BLaER1 (cell line): ENCODE measurements around the gene LYPD5.

ENCODE experiments used
- H3K27ac ChIP-seq: shearing (Covaris generic); formaldehyde crosslinking; 2 replicates; pipeline ENCODE4 v1.8.1; 2022
- H3K27me3 ChIP-seq: shearing (Covaris generic); formaldehyde crosslinking; 2 replicates; pipeline ENCODE4 v1.8.1; 2022
- H3K36me3 ChIP-seq: shearing (Covaris generic); formaldehyde crosslinking; 2 replicates; pipeline ENCODE4 v1.8.1; 2022
- H3K4me1 ChIP-seq: shearing (Covaris generic); formaldehyde crosslinking; 2 replicates; pipeline ENCODE4 v1.8.1; 2022
- H3K4me2 ChIP-seq: shearing (Covaris generic); formaldehyde crosslinking; 2 replicates; pipeline ENCODE4 v1.8.1; 2022
- H3K4me3 ChIP-seq: shearing (Covaris generic); formaldehyde crosslinking; 2 replicates; pipeline ENCODE4 v1.8.1; 2022
- H3K9ac ChIP-seq: shearing (Covaris generic); formaldehyde crosslinking; 2 replicates; pipeline ENCODE4 v1.8.1; 2022
- H3K9me3 ChIP-seq: shearing (Covaris generic); formaldehyde crosslinking; 2 replicates; pipeline ENCODE4 v1.8.1; 2022
- H4K20me1 ChIP-seq: shearing (Covaris generic); formaldehyde crosslinking; 2 replicates; pipeline ENCODE4 v1.8.1; 2022
- Cebpa-rat ChIP-seq: shearing (Covaris generic); IDR thresholded peaks from 2 replicates; pipeline ENCODE4 v1.8.1; 2022

LYPD5 gene

GRCh38 chr19:43755256-43755801 lies 46.9 kb downstream of the LYPD5 start:
- peaks cover 26% of the 10 kb centered on the region for H3K36me3 ChIP-seq
- H3K4me2 ChIP-seq, result peak overlapping the region; percentile 90
- H3K4me1 ChIP-seq, result peaks cover 53% of the 10 kb centered on the region
- peak overlapping the region; percentile 75 for H3K4me3 ChIP-seq
- peak overlapping the region; percentile 97 for H3K27ac ChIP-seq
- peak overlapping the region; percentile 96 for H3K9ac ChIP-seq
- H3K27me3 ChIP-seq, result no peaks in the 10 kb centered on the region
- H3K9me3 ChIP-seq, result no peaks in the 10 kb centered on the region
- TF ChIP-seq Cebpa-rat, result no peak
- H4K20me1 ChIP-seq, result peaks cover 8% of the 10 kb centered on the region; the same call in 1 of the 2 replicates

- peak within 1 kb of the TSS; percentile 75 for H3K4me3 ChIP-seq
- peak within 1 kb of the TSS; percentile 97 for H3K27ac ChIP-seq
- H3K4me1 ChIP-seq, result peaks cover 53% of the 10 kb centered on the region
- H3K36me3 ChIP-seq, result peaks cover 32% of the 10 kb centered on the region
- no peak for TF ChIP-seq Cebpa-rat
- H3K4me2 ChIP-seq, result peak within 1 kb of the TSS; percentile 90
- H3K9me3 ChIP-seq, result no peaks in the 10 kb centered on the region
- no peaks in the 10 kb centered on the region for H3K27me3 ChIP-seq
- H4K20me1 ChIP-seq, result peaks cover 8% of the 10 kb centered on the region; the same call in 1 of the 2 replicates
- peak within 1 kb of the TSS; percentile 96 for H3K9ac ChIP-seq
Measured at GRCh38 chr19:43754503-43755255, 47.6 kb downstream of the LYPD5 start, which contains the start of gene SMG9. Gene SMG9, minus strand, starts transcription at chr19:43754962. Its CDS starts 4,221 bp downstream, at chr19:43750741.

- peak overlapping the region; percentile 97 for H3K27ac ChIP-seq
- H3K36me3 ChIP-seq, result peaks cover 37% of the 10 kb centered on the region
- H3K4me1 ChIP-seq, result peaks cover 49% of the 10 kb centered on the region
- peak overlapping the region; percentile 90 for H3K4me2 ChIP-seq
- no peaks in the 10 kb centered on the region for H3K9me3 ChIP-seq
- TF ChIP-seq Cebpa-rat, result no peak
- H4K20me1 ChIP-seq, result peaks cover 8% of the 10 kb centered on the region; the same call in 1 of the 2 replicates
- H3K4me3 ChIP-seq, result peak overlapping the region; percentile 75
- no peaks in the 10 kb centered on the region for H3K27me3 ChIP-seq
- H3K9ac ChIP-seq, result peak overlapping the region; percentile 96
Measured at GRCh38 chr19:43754253-43754502, 48.1 kb downstream of the LYPD5 start.

GRCh38 chr19:43752287-43752875 lies 49.9 kb downstream of the LYPD5 start:
- peaks cover 8% of the 10 kb centered on the region; the same call in 1 of the 2 replicates for H4K20me1 ChIP-seq
- H3K4me1 ChIP-seq, result peaks cover 50% of the 10 kb centered on the region
- H3K9me3 ChIP-seq, result no peaks in the 10 kb centered on the region
- no peak overlapping the region for H3K9ac ChIP-seq
- TF ChIP-seq Cebpa-rat, result no peak
- no peak overlapping the region for H3K27ac ChIP-seq
- H3K4me2 ChIP-seq, result peak overlapping the region; percentile 90
- peaks cover 55% of the 10 kb centered on the region for H3K36me3 ChIP-seq
- no peak overlapping the region for H3K4me3 ChIP-seq
- H3K27me3 ChIP-seq, result no peaks in the 10 kb centered on the region

GRCh38 chr19:43751466-43752220 lies 50.6 kb downstream of the LYPD5 start:
- peaks cover 62% of the 10 kb centered on the region for H3K36me3 ChIP-seq

GRCh38 chr19:43749898-43750297 lies 52.3 kb downstream of the LYPD5 start:
- no peak for TF ChIP-seq Cebpa-rat
- Histone ChIP-seq H3K27me3 (no peaks in the 10 kb centered on the region), H3K4me2 (no peak overlapping the region), H3K27ac (no peak overlapping the region), H3K36me3 (peaks cover 80% of the 10 kb centered on the region), H3K4me3 (no peak overlapping the region), H3K4me1 (peaks cover 40% of the 10 kb centered on the region), H4K20me1 (peaks cover 8% of the 10 kb centered on the region; the same call in 1 of the 2 replicates), H3K9me3 (no peaks in the 10 kb centered on the region), H3K9ac (no peak overlapping the region)

More at GRCh38 chr19:43751466-43752220, 50.6 kb downstream of the LYPD5 start:
- H4K20me1 ChIP-seq, result peaks cover 8% of the 10 kb centered on the region; the same call in 1 of the 2 replicates
- no peak overlapping the region for H3K4me3 ChIP-seq
- no peak overlapping the region for H3K27ac ChIP-seq
- TF ChIP-seq Cebpa-rat, result no peak
- no peaks in the 10 kb centered on the region for H3K9me3 ChIP-seq
- no peak overlapping the region for H3K9ac ChIP-seq
- H3K4me1 ChIP-seq, result peaks cover 49% of the 10 kb centered on the region
- H3K4me2 ChIP-seq, result no peak overlapping the region; the same call in 1 of the 2 replicates
- H3K27me3 ChIP-seq, result no peaks in the 10 kb centered on the region

GRCh38 chr19:43749152-43749551 lies 53.1 kb downstream of the LYPD5 start:
- Histone ChIP-seq H3K4me3 (no peak overlapping the region), H4K20me1 (peaks cover 8% of the 10 kb centered on the region; the same call in 1 of the 2 replicates), H3K27me3 (no peaks in the 10 kb centered on the region), H3K36me3 (peaks cover 87% of the 10 kb centered on the region), H3K27ac (no peak overlapping the region), H3K9ac (0 out of 2 replicates have a peak overlapping the region, but pooled peaks have one; percentile 18), H3K4me2 (no peak overlapping the region), H3K9me3 (no peaks in the 10 kb centered on the region), H3K4me1 (peaks cover 40% of the 10 kb centered on the region)
- no peak for TF ChIP-seq Cebpa-rat

GRCh38 chr19:43748685-43749084 lies 53.6 kb downstream of the LYPD5 start:
- no peaks in the 10 kb centered on the region for H3K27me3 ChIP-seq
- peaks cover 8% of the 10 kb centered on the region; the same call in 1 of the 2 replicates for H4K20me1 ChIP-seq
- H3K36me3 ChIP-seq, result peaks cover 92% of the 10 kb centered on the region
- H3K27ac ChIP-seq, result peak overlapping the region; percentile 46
- H3K4me2 ChIP-seq, result peak overlapping the region; percentile 48
- H3K9ac ChIP-seq, result peak overlapping the region; percentile 18; the same call in 1 of the 2 replicates
- H3K9me3 ChIP-seq, result no peaks in the 10 kb centered on the region
- peaks cover 36% of the 10 kb centered on the region for H3K4me1 ChIP-seq
- no peak for TF ChIP-seq Cebpa-rat
- no peak overlapping the region for H3K4me3 ChIP-seq

GRCh38 chr19:43748205-43748594 lies 54.0 kb downstream of the LYPD5 start:
- TF ChIP-seq Cebpa-rat, result no peak
- Histone ChIP-seq H3K4me3 (no peak overlapping the region), H3K4me1 (peaks cover 31% of the 10 kb centered on the region), H3K9me3 (no peaks in the 10 kb centered on the region), H3K36me3 (peaks cover 97% of the 10 kb centered on the region), H3K4me2 (peak overlapping the region; percentile 48), H3K9ac (peak overlapping the region; percentile 18; the same call in 1 of the 2 replicates), H4K20me1 (peaks cover 8% of the 10 kb centered on the region; the same call in 1 of the 2 replicates), H3K27ac (peak overlapping the region; percentile 46), H3K27me3 (no peaks in the 10 kb centered on the region)
